Measurements from ENCODE around the gene ETAA1. TPM values are rescaled to one million over a fixed set of nuclear protein-coding genes. Genes with fewer than 3 reads are reported as not detected.

ETAA1 gene
- total and polyA plus RNA-seq, 2 of the 13 experiments (the other 11 are each of a cell fraction or from before 2014, with no cell fraction given): 9.1 to 16.2 TPM

DNA sequence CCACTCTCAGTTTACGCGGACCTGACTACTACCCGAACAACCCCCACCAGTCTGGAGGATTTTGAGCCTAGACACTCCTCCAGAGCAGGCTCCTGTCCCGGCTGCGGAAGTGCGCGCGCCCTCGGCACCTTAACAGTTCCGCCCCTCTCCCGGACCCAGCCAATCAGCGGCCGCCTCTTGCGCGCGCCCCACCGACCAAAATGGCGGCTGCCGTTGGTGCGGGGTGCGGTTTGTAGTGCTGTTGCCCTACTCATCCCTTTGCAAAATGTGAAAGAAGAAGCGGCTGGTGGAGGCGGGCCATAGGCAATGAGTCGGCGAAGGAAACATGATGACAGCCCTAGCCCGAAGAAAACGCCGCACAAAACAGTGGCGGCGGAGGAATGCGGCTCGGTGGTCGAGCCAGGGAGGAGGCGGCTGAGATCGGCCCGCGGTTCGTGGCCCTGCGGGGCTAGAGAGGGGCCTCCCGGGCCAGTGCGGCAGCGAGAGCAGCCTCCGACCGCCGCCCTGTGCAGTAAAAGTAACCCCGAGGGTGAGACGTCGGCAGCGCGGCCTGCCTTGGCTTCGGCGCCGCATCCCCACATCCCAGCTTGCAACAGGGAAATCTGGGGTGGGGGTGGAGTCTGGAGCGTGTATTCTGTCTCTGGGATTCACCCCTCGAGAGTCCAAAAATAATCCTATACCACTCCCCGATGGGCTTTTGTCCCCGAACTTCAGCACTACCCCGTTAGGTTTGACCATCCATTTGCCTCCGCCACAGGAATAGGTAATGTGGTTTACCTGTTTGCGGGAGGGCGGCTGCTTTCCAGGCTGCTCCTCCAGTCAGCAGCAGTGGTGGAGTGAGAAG, at the start of gene ETAA1 (continued):
- TF ChIP-seq, protein P1, sequence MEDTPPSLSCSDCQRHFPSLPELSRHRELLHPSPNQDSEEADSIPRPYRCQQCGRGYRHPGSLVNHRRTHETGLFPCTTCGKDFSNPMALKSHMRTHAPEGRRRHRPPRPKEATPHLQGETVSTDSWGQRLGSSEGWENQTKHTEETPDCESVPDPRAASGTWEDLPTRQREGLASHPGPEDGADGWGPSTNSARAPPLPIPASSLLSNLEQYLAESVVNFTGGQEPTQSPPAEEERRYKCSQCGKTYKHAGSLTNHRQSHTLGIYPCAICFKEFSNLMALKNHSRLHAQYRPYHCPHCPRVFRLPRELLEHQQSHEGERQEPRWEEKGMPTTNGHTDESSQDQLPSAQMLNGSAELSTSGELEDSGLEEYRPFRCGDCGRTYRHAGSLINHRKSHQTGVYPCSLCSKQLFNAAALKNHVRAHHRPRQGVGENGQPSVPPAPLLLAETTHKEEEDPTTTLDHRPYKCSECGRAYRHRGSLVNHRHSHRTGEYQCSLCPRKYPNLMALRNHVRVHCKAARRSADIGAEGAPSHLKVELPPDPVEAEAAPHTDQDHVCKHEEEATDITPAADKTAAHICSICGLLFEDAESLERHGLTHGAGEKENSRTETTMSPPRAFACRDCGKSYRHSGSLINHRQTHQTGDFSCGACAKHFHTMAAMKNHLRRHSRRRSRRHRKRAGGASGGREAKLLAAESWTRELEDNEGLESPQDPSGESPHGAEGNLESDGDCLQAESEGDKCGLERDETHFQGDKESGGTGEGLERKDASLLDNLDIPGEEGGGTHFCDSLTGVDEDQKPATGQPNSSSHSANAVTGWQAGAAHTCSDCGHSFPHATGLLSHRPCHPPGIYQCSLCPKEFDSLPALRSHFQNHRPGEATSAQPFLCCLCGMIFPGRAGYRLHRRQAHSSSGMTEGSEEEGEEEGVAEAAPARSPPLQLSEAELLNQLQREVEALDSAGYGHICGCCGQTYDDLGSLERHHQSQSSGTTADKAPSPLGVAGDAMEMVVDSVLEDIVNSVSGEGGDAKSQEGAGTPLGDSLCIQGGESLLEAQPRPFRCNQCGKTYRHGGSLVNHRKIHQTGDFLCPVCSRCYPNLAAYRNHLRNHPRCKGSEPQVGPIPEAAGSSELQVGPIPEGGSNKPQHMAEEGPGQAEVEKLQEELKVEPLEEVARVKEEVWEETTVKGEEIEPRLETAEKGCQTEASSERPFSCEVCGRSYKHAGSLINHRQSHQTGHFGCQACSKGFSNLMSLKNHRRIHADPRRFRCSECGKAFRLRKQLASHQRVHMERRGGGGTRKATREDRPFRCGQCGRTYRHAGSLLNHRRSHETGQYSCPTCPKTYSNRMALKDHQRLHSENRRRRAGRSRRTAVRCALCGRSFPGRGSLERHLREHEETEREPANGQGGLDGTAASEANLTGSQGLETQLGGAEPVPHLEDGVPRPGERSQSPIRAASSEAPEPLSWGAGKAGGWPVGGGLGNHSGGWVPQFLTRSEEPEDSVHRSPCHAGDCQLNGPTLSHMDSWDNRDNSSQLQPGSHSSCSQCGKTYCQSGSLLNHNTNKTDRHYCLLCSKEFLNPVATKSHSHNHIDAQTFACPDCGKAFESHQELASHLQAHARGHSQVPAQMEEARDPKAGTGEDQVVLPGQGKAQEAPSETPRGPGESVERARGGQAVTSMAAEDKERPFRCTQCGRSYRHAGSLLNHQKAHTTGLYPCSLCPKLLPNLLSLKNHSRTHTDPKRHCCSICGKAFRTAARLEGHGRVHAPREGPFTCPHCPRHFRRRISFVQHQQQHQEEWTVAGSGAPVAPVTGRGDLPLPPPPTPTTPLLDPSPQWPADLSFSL (CRISPR knock-in tag; IDR thresholded peaks at IDR 0.05): no peak; the same call in 1 of the 2 replicates
- TF ChIP-seq HOXA7 (CRISPR knock-in tag; IDR thresholded peaks at IDR 0.05): no peak
- no peak for TF ChIP-seq MAFG (CRISPR knock-in tag; IDR thresholded peaks at IDR 0.05)
- TF ChIP-seq ZNF431 (CRISPR knock-in tag; IDR thresholded peaks at IDR 0.05; ENCODE audit: borderline replicate concordance, low read depth): peak; percentile 24; the same call in 1 of the 2 replicates
- 0 out of 2 replicates have a peak, but pooled peaks have one; percentile 19 for TF ChIP-seq DPF2 (CRISPR knock-in tag; IDR thresholded peaks at IDR 0.05; ENCODE audit: borderline replicate concordance, low read depth)
- TF ChIP-seq GATAD1 (CRISPR knock-in tag; IDR thresholded peaks at IDR 0.05): peak; percentile 89
- TF ChIP-seq, protein P2, sequence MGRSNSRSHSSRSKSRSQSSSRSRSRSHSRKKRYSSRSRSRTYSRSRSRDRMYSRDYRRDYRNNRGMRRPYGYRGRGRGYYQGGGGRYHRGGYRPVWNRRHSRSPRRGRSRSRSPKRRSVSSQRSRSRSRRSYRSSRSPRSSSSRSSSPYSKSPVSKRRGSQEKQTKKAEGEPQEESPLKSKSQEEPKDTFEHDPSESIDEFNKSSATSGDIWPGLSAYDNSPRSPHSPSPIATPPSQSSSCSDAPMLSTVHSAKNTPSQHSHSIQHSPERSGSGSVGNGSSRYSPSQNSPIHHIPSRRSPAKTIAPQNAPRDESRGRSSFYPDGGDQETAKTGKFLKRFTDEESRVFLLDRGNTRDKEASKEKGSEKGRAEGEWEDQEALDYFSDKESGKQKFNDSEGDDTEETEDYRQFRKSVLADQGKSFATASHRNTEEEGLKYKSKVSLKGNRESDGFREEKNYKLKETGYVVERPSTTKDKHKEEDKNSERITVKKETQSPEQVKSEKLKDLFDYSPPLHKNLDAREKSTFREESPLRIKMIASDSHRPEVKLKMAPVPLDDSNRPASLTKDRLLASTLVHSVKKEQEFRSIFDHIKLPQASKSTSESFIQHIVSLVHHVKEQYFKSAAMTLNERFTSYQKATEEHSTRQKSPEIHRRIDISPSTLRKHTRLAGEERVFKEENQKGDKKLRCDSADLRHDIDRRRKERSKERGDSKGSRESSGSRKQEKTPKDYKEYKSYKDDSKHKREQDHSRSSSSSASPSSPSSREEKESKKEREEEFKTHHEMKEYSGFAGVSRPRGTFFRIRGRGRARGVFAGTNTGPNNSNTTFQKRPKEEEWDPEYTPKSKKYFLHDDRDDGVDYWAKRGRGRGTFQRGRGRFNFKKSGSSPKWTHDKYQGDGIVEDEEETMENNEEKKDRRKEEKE (IDR thresholded peaks at IDR 0.05): no peak
- no peak for TF ChIP-seq FOXA1 (IDR thresholded peaks at IDR 0.05)
- TF ChIP-seq FOXA1 (CRISPR knock-in tag; IDR thresholded peaks at IDR 0.05): no peak
- TF ChIP-seq, protein P3, sequence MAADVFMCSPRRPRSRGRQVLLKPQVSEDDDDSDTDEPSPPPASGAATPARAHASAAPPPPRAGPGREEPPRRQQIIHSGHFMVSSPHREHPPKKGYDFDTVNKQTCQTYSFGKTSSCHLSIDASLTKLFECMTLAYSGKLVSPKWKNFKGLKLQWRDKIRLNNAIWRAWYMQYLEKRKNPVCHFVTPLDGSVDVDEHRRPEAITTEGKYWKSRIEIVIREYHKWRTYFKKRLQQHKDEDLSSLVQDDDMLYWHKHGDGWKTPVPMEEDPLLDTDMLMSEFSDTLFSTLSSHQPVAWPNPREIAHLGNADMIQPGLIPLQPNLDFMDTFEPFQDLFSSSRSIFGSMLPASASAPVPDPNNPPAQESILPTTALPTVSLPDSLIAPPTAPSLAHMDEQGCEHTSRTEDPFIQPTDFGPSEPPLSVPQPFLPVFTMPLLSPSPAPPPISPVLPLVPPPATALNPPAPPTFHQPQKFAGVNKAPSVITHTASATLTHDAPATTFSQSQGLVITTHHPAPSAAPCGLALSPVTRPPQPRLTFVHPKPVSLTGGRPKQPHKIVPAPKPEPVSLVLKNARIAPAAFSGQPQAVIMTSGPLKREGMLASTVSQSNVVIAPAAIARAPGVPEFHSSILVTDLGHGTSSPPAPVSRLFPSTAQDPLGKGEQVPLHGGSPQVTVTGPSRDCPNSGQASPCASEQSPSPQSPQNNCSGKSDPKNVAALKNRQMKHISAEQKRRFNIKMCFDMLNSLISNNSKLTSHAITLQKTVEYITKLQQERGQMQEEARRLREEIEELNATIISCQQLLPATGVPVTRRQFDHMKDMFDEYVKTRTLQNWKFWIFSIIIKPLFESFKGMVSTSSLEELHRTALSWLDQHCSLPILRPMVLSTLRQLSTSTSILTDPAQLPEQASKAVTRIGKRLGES (CRISPR knock-in tag; IDR thresholded peaks at IDR 0.05; ENCODE audit: borderline replicate concordance): no peak
- TF ChIP-seq, protein P4, sequence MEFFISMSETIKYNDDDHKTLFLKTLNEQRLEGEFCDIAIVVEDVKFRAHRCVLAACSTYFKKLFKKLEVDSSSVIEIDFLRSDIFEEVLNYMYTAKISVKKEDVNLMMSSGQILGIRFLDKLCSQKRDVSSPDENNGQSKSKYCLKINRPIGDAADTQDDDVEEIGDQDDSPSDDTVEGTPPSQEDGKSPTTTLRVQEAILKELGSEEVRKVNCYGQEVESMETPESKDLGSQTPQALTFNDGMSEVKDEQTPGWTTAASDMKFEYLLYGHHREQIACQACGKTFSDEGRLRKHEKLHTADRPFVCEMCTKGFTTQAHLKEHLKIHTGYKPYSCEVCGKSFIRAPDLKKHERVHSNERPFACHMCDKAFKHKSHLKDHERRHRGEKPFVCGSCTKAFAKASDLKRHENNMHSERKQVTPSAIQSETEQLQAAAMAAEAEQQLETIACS (CRISPR knock-in tag; IDR thresholded peaks at IDR 0.05): peak; percentile 94
- peak; percentile 25; the same call in 1 of the 2 replicates for TF ChIP-seq ZSCAN20 (CRISPR knock-in tag; IDR thresholded peaks at IDR 0.05; ENCODE audit: borderline replicate concordance)
- peak; percentile 94 for TF ChIP-seq KDM2A (CRISPR knock-in tag; IDR thresholded peaks at IDR 0.05; ENCODE audit: borderline replicate concordance, low read depth)
- TF ChIP-seq, protein P5, sequence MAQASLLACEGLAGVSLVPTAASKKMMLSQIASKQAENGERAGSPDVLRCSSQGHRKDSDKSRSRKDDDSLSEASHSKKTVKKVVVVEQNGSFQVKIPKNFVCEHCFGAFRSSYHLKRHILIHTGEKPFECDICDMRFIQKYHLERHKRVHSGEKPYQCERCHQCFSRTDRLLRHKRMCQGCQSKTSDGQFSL (CRISPR knock-in tag; IDR thresholded peaks at IDR 0.05): peak; percentile 64; the same call in 1 of the 2 replicates

All from HepG2 (cell line).